K562 (cell line): ENCODE measurements around the gene PCSK1. TPM values are rescaled to one million over a fixed set of nuclear protein-coding genes. Genes with fewer than 3 reads are reported as not detected.
A peak's percentile ranks its signal among the peaks of the same experiment; 100 is the strongest.

Source experiments
- ATAC-seq: fragments of 200-7000 bp; cut with Tn5 transposase; 3 replicates; pipeline ENCODE4 v1.9.1; 2020; ENCODE audit warnings: moderate library complexity
- BruUV-seq: library from RNA; stranded (reverse); fragments of 400-500 nt; replicated peaks from 2 replicates; lab custom pipeline; 2021; lab: Mats Ljungman, UMichigan
- CTCF ChIA-PET: fragments of 300-600 bp; formaldehyde crosslinking; extraction: SDS; loops from one replicate; lab custom pipeline; 2021; ENCODE audit warnings: low intra/inter-chr PET ratio; lab: Yijun Ruan, JAX
- POLR2A ChIA-PET: fragments of 300-600, 350-650 bp; sonication (Branson Sonifier 250); formaldehyde crosslinking; extraction: SDS; loops from one replicate; lab custom pipeline; 2021; ENCODE audit warnings: antibody characterized with exemption, inconsistent platforms; lab: Yijun Ruan, JAX
- DNase-seq, 4 experiments: peaks; one replicate each; pipeline versions ENCODE4 v3.0.0 to v3.0.0-alpha.2; 2011 to 2018; ENCODE audit warnings: low spot score in 3 of 4, mixed read lengths in 3 of 4; ENCODE audit errors: extremely low read depth in 1 of 4
- FAIRE-seq: peaks from 2 replicates; lab custom pipeline; 2011; peaks lifted over from hg19 to GRCh38; lab: Jason Lieb, UNC
- H2AFZ ChIP-seq: 2 replicates; pipeline ENCODE4 v1.6.0; 2011; ENCODE audit warnings: low read depth, low read length, control low read depth, inconsistent platforms
- H3K27ac ChIP-seq: fragments of 200-600 bp; 3 replicates; pipeline ENCODE4 v1.8.0; 2011; ENCODE audit warnings: low read depth, mild to moderate bottlenecking, control low read depth, inconsistent platforms, low read length, moderate library complexity, mixed read lengths; ENCODE audit errors: extremely low read depth
- H3K27me3 ChIP-seq, 2 experiments: fragments of 300-600 bp in 1 of 2; 2 replicates in 1 of 2; 3 replicates in 1 of 2; pipeline versions ENCODE4 v1.6.0 to v1.8.0; 2011; ENCODE audit warnings: inconsistent platforms in 2 of 2, low read length in 2 of 2, mild to moderate bottlenecking in 1 of 2, mixed read lengths in 1 of 2, moderate library complexity in 1 of 2; ENCODE audit not compliant: control insufficient read depth in 2 of 2, insufficient read depth in 2 of 2
- H3K36me3 ChIP-seq: fragments of 300-600 bp; 3 replicates; pipeline ENCODE4 v1.8.0; 2011; ENCODE audit warnings: mild to moderate bottlenecking, low read length, inconsistent platforms; ENCODE audit not compliant: control insufficient read depth, insufficient read depth
- H3K4me1 ChIP-seq, 2 experiments: fragments of 200-600 bp in 1 of 2; replicated peaks in 1 of 2; 2 replicates in 1 of 2; 3 replicates in 1 of 2; pipeline versions ENCODE4 v1.5.1 to v1.8.0; 2011; ENCODE audit warnings: inconsistent platforms in 2 of 2, low read length in 2 of 2, mild to moderate bottlenecking in 1 of 2, mixed read lengths in 1 of 2, moderate library complexity in 1 of 2; ENCODE audit not compliant: control insufficient read depth in 2 of 2, insufficient read depth in 2 of 2
- H3K4me2 ChIP-seq: 2 replicates; pipeline ENCODE4 v1.6.1; 2011; ENCODE audit warnings: low read length, control low read depth, inconsistent platforms, mixed read lengths; ENCODE audit not compliant: insufficient read depth
- H3K4me3 ChIP-seq: fragments of 200-600 bp; sonication (generic), shearing (Covaris generic); 2 replicates; pipeline ENCODE4 v1.5.1; 2016; ENCODE audit warnings: control low read depth, inconsistent platforms
- H3K79me2 ChIP-seq: fragments of 200-600 bp; 3 replicates; pipeline ENCODE4 v1.8.0; 2011; ENCODE audit warnings: low read length, inconsistent platforms; ENCODE audit not compliant: control insufficient read depth, insufficient read depth
- H3K9ac ChIP-seq, 2 experiments: 2 replicates each; pipeline versions ENCODE4 v1.6.0 to v1.6.1; 2011; ENCODE audit warnings: low read depth in 2 of 2, low read length in 2 of 2, control low read depth in 1 of 2, inconsistent platforms in 1 of 2, mild to moderate bottlenecking in 1 of 2, mixed read lengths in 1 of 2; ENCODE audit not compliant: insufficient read depth in 1 of 2
- H3K9me1 ChIP-seq: one replicate; pipeline ENCODE4 v1.6.0; 2011; ENCODE audit warnings: inconsistent platforms, mild to moderate bottlenecking, low read length, moderate library complexity; ENCODE audit not compliant: control insufficient read depth, insufficient read depth
- H3K9me3 ChIP-seq: replicated peaks from 2 replicates; pipeline ENCODE4 v1.5.1; 2011; ENCODE audit warnings: low read depth, low read length, inconsistent platforms; ENCODE audit not compliant: control insufficient read depth, insufficient read depth
- H4K20me1 ChIP-seq: replicated peaks from 2 replicates; pipeline ENCODE4 v1.6.1; 2011; ENCODE audit warnings: low read length, inconsistent platforms, mixed read lengths; ENCODE audit not compliant: control insufficient read depth, insufficient read depth
- C11orf30 ChIP-seq: fragments of 450-650 bp; IDR thresholded peaks from 2 replicates; pipeline ENCODE4 v1.6.1; 2016; ENCODE audit warnings: low read depth, mild to moderate bottlenecking
- CEBPB ChIP-seq: fragments of 450-650 bp; IDR thresholded peaks from 2 replicates; pipeline ENCODE4 v1.6.1; 2016; ENCODE audit warnings: missing genetic modification characterization, missing compliant biosample characterization
- CEBPG ChIP-seq, 3 experiments: fragments of 200-800 bp in 1 of 3; sonication (Bioruptor generic) in 1 of 3; sonication (generic) in 1 of 3; formaldehyde crosslinking in 1 of 3; IDR thresholded peaks in 2 of 3; conservative IDR thresholded peaks in 1 of 3; 2 replicates each; pipeline versions ENCODE4 v1.6.1 to v1.8.0; 2016 to 2022; ENCODE audit warnings: missing compliant biosample characterization in 2 of 3, missing genetic modification characterization in 2 of 3, mild to moderate bottlenecking in 1 of 3, missing genetic modification reagents in 1 of 3
- CTCFL ChIP-seq: IDR thresholded peaks from 2 replicates; pipeline ENCODE4 v1.6.1; 2011; ENCODE audit warnings: borderline replicate concordance, low read depth, mild to moderate bottlenecking, moderate library complexity, low read length; ENCODE audit not compliant: insufficient read depth, poor library complexity, severe bottlenecking
- DMBX1 ChIP-seq: fragments of 250-450 bp; sonication (Bioruptor Pico); IDR thresholded peaks from 2 replicates; pipeline ENCODE4 v1.8.0; 2022; ENCODE audit warnings: inconsistent platforms, mild to moderate bottlenecking, moderate library complexity, borderline replicate concordance
- E2F6 ChIP-seq, 2 experiments: IDR thresholded peaks; 2 replicates each; pipeline ENCODE4 v1.6.1; 2011; ENCODE audit warnings: borderline replicate concordance in 1 of 2, control low read depth in 1 of 2, low read depth in 1 of 2, low read length in 1 of 2, mild to moderate bottlenecking in 1 of 2, mixed read lengths in 1 of 2, moderate library complexity in 1 of 2; ENCODE audit not compliant: insufficient read depth in 1 of 2, insufficient read length in 1 of 2, poor library complexity in 1 of 2, severe bottlenecking in 1 of 2; ENCODE audit errors: extremely low read depth in 1 of 2
- HMG20B ChIP-seq: fragments of 250-450 bp; sonication (Bioruptor Pico); IDR thresholded peaks from 2 replicates; pipeline ENCODE4 v1.5.0; 2021; ENCODE audit warnings: mild to moderate bottlenecking
- NEUROD1 ChIP-seq: fragments of 150-350 bp; IDR thresholded peaks from 2 replicates; pipeline ENCODE4 v1.6.1; 2014; ENCODE audit warnings: borderline replicate concordance, low read length, low read depth; ENCODE audit not compliant: partially characterized antibody
- ZBTB11 ChIP-seq, 3 experiments: fragments of 200-800 bp in 1 of 3; fragments of 250-450 bp in 1 of 3; fragments of 450-650 bp in 1 of 3; sonication (Bioruptor Pico) in 1 of 3; sonication (Bioruptor generic) in 1 of 3; formaldehyde crosslinking in 1 of 3; IDR thresholded peaks; 2 replicates each; pipeline versions ENCODE4 v1.6.1 to v1.8.0; 2016 to 2022; ENCODE audit warnings: mild to moderate bottlenecking in 2 of 3, missing genetic modification characterization in 2 of 3, missing compliant biosample characterization in 1 of 3, moderate library complexity in 1 of 3
- ZBTB12 ChIP-seq: fragments of 250-450 bp; sonication (Bioruptor Pico); IDR thresholded peaks from 2 replicates; pipeline ENCODE4 v1.4.0; 2020
- ZNF75A ChIP-seq: fragments of 450-650 bp; formaldehyde crosslinking; IDR thresholded peaks from 2 replicates; pipeline ENCODE4 v1.4.0; 2020; ENCODE audit warnings: mild to moderate bottlenecking
- WGBS: fragments of 100-300 bp; shearing (Covaris generic); methylation state at CpG from one replicate; pipeline ENCODE4 v1.1.6; 2016; ENCODE audit warnings: low coverage, mixed read lengths; ENCODE audit not compliant: insufficient coverage; ENCODE audit errors: missing lambda C conversion rate; 5-methylcytosine and 5-hydroxymethylcytosine counted together
- in situ Hi-C: fragments of 300-500 bp; cut with MboI; formaldehyde crosslinking; loops from 4 replicates; pipeline ENCODE4 v1.15.0; 2018; ENCODE audit warnings: inconsistent platforms, mixed read lengths
- intact Hi-C: fragments of 100-400 bp; cut with micrococcal nuclease; formaldehyde crosslinking; loops from 2 replicates; pipeline ENCODE4 v1.14.2; 2022
- polyA plus RNA-seq, 8 experiments: library from polyadenylated mRNA; depleted of rRNA in 4 of 8; stranded (reverse) in 5 of 8; unstranded in 3 of 8; fragments of >200 nt; fragmentation: Nextera tagmentation in 2 of 8; fragmentation: Illumina TruSeq in 1 of 8; extraction: Ambion mirVana in 2 of 8; extraction: Trizol in 1 of 8; gene quantifications; 2 replicates each; pipeline versions ENCODE4 v1.2.1 to v1.2.3, GENCODE V29; 2011 to 2014; ENCODE audit warnings: inconsistent platforms in 1 of 8, missing spikeins in 1 of 8
- total RNA-seq, 7 experiments: library from RNA; depleted of rRNA in 6 of 7; stranded (reverse); fragments of >200 nt in 6 of 7; fragmentation: Illumina TruSeq in 2 of 7; extraction: Trizol in 2 of 7; gene quantifications; 2 replicates each; pipeline versions ENCODE4 v1.2.1 to v1.2.3, GENCODE V29; 2011 to 2021; ENCODE audit warnings: low replicate concordance in 1 of 7

PCSK1 gene
- total and polyA plus RNA-seq, 9 of the 15 experiments (the other 6 are each of a cell fraction or from before 2014, with no cell fraction given): not detected

GRCh38 chr5:96350678-96351077 lies 82.4 kb downstream of the PCSK1 start:
- Histone ChIP-seq H3K79me2 (no peaks in the 10 kb centered on the region), H3K27me3 (no peaks in the 10 kb centered on the region), H3K9ac (no peak overlapping the region), H3K4me3 (no peak overlapping the region), H3K4me1 (no peaks in the 10 kb centered on the region), H3K4me2 (no peak overlapping the region), H3K36me3 (no peaks in the 10 kb centered on the region), H3K27ac (no peak overlapping the region)
- 0% methylated on average over 2 of the region's 2 CpGs for WGBS
- FAIRE-seq: peak; percentile 51
- DNase-seq: no peak
- CTCF ChIA-PET: no interaction called here
- no peak for TF ChIP-seq CEBPG (CRISPR knock-in tag; IDR thresholded peaks at IDR 0.05)
- TF ChIP-seq CEBPG (tag; conservative IDR thresholded peaks at IDR 0.05 in 1 of 2, IDR thresholded peaks at IDR 0.05 in 1 of 2): peak in 1 of 2 experiments; percentile 31; a peak in 1 of 4 replicates
- no peak for TF ChIP-seq HMG20B (CRISPR knock-in tag)
- no peak for TF ChIP-seq DMBX1 (CRISPR knock-in tag)
- TF ChIP-seq ZNF75A (CRISPR knock-in tag): no peak
- no peak for TF ChIP-seq ZBTB11 (CRISPR knock-in tag; IDR thresholded peaks at IDR 0.05)
- no peak for TF ChIP-seq NEUROD1
- TF ChIP-seq CEBPB (tag): peak; percentile 38
- no peak for TF ChIP-seq CTCFL
- no peak for TF ChIP-seq E2F6 (IDR thresholded peaks at IDR 0.05; ENCODE audit: borderline replicate concordance in 1 of 2, extremely low read depth in 1 of 2, insufficient read depth in 1 of 2, insufficient read length in 1 of 2, low read depth in 1 of 2, low read length in 1 of 2, poor library complexity in 1 of 2, severe bottlenecking in 1 of 2)
- no peak for TF ChIP-seq ZBTB12 (CRISPR knock-in tag)
- no peak for TF ChIP-seq C11orf30
- TF ChIP-seq, all 486 proteins: peak for 2
- POLR2A ChIA-PET: no interaction called here
- Histone ChIP-seq H2AFZ (no peak overlapping the region), H4K20me1 (no peaks in the 10 kb centered on the region; the same call in 1 of the 2 replicates), H3K9me3 (no peaks in the 10 kb centered on the region), H3K9me1 (no peaks in the 10 kb centered on the region)
- BruUV-seq: no TSS peak
- in situ Hi-C loops: no loop called here
- no peak for ATAC-seq
- intact Hi-C loops: no loop called here
